GM21360 (cell line): Measurements from ENCODE around the gene ANKRD13A.
"Not testable (repeated sequence)": the region's sequence is repeated elsewhere in the genome, so short reads cannot be mapped to it uniquely, and the experiment has no call there.

Source experiments
- ATAC-seq: cut with Tn5 transposase; IDR thresholded peaks from one replicate; pipeline ENCODE4 v1.9.1; 2021; ENCODE audit warnings: mild to moderate bottlenecking, moderate library complexity; ENCODE audit not compliant: unreplicated experiment

ANKRD13A gene

DNA sequence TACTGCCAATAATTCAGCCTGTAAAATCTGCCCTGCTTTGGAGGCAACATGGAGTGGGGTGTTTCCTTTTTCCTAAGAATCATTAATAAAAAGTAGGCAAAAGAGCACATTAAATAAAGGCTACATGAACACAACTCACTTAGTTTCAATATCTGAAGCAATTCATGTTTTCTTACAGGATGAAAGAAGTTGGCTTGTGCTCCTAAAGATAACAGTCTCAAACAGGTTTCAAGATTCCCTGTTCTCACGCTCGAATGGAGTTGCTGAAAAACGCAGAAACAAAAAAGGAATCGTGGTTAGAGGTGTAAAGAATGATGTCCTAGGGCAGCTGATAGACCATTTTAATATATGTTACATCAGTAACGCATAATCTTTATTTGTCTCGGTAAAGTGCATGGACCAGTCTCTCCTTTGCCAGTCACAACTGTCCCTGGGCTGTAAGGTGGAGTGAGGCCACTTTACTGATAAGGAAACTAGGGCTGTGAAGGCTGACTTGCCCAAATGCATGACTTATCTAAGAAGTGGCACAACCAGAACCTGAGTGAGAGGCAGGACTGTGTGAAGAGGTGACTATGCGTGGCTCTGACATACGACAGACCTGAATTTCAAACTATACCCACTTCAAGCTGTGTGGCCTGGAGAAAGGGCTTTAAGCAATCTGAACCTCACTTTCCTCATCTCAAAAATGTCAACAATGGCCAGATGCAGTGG lies 15.6 kb upstream of the ANKRD13A start:
- ATAC-seq = no peak

DNA sequence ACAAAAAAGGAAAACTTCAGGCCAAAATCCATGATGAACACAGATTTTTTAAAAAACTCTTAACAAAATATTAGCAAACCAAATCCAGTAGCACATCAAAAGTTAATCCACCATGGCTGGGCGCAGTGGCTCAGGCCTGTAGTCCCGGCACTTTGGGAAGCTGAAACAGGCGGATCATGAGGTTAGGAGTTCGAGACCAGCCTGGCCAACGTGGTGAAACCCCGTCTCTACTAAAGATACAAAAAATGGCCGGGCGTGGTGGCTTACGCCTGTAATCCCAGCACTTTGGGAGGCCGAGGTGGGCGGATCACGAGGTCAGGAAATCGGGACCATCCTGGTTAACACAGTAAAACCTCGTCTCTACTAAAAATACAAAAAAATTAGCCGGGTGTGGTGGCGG lies 13.0 kb upstream of the ANKRD13A start:
- not testable (repeated sequence) for ATAC-seq

DNA sequence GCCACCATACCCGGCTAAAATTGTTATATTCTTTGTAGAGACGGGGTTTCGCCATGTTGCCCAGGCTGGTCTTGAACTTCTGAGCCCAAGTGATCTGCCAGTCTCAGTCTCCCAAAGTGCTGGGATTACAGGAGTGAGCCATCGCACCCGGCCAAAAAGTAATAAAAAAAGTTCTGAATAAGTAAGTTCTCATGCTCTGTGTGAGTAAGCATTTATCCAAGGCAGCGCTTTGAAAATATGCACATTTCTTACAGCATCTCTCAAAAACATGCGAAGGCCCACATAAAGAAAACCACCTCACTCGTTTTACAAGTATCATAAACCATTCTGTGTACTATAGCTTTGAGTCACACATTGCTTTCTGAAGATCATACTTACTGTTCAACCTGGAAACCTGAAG lies 11.6 kb upstream of the ANKRD13A start:
- ATAC-seq = no peak

- ATAC-seq = no peak
Observed at GRCh38 chr12:109988274-109988673, 11.0 kb upstream of the ANKRD13A start.

GRCh38 chr12:109988903-109989302 lies 10.3 kb upstream of the ANKRD13A start:
- no peak for ATAC-seq

DNA sequence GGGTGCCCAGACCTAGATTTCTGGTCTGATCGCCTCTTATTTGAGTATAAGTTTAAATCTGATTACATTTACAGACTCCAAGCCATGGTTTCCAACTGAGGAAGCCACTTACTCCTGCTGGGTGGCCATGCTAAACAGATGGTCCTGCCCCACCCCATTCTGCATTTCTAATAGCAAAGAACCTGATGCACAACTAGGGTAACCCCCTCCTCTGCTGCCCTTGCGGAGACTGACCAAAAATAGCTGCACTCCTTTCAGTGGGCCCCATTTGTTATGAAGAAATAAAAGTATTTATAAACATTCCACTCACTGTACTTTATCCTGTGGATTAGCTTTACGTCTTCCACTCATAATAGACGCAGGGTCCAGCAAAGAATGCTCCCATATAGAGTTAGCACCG lies 9.8 kb upstream of the ANKRD13A start:
- no peak for ATAC-seq

- no peak for ATAC-seq
Observed at GRCh38 chr12:109991586-109991985, 7.6 kb upstream of the ANKRD13A start.

DNA sequence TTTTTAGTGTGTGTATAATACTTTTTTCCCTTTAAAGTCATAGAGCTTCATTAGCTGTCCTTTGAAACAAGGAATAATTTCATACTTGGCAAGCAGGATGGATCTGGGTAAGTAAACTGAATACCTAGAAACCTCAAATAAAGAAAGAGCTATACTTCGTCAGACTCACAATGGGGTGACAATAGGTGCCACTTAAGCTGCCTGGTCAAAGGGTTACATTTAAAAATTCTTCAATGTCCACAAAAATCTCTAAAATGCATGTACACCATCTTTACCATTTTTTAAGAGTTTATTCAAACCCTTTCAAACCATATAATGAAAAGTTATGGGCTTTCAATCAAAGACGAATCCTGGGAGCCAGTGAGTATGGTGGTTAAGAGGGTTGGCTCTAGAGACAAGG lies 6.1 kb upstream of the ANKRD13A start:
- no peak for ATAC-seq

GRCh38 chr12:109994401-109995175 lies 4.6 kb upstream of the ANKRD13A start:
- no peak for ATAC-seq

- no peak for ATAC-seq
Observed at GRCh38 chr12:109995361-109995685, 3.9 kb upstream of the ANKRD13A start.

GRCh38 chr12:109995686-109996482 lies 3.3 kb upstream of the ANKRD13A start, which contains the start of gene GIT2:
Gene GIT2 (minus strand): TSS chr12:109996368. CDS start chr12:109996224, 144 bp downstream.
- peak; percentile 60 for ATAC-seq

- ATAC-seq = no peak
Observed at GRCh38 chr12:109996483-109996853, 2.8 kb upstream of the ANKRD13A start.

DNA sequence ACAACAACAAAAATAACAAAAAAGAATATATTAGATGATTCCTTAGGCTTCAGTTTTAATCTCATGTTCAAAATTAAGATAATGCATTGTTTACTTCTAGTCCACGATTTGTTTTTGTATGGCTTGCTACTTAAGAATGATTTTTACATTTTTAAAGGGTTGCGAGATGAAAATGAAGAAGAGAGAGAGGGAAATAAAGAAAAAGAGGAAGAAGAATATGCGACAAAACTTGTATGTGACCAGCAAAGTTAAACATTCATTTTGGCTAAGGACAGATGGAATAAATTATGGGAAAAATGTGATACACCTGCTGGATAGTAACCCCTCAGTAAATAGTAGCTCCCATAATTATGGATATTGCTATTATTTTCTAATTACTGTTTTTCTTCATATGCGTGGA lies 1.8 kb upstream of the ANKRD13A start:
- no peak for ATAC-seq

DNA sequence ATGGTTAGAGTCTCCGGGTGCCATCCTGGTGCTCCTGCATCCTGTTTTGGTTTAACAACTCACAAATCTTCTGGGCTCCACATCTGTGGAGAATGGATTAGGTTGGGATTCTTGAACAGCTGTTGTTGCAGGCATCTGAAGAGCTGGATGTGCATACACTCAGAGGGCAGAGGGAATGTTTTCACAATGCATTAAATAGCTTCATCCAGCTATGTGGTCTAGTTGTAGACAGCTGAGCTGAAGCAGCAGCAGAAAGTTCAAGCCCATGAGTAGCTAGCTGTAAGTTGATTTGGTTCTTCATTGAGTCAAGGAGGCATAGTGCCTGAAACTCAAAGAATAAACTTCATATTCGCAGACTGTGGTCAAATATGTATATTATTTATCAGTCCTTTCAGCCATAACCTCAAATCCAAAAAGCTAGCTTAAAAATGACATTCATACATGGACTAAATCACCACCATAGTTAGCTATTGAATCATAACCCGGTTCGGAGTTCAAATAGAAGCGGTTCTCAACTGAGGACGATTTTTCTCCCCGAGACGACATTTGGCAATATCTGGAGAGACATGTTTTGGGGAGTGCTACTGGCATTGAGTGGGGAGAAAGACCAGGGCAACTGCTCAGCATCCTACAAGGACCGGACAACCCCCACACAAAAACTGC lies 858 bp upstream of the ANKRD13A start:
- no peak for ATAC-seq

DNA sequence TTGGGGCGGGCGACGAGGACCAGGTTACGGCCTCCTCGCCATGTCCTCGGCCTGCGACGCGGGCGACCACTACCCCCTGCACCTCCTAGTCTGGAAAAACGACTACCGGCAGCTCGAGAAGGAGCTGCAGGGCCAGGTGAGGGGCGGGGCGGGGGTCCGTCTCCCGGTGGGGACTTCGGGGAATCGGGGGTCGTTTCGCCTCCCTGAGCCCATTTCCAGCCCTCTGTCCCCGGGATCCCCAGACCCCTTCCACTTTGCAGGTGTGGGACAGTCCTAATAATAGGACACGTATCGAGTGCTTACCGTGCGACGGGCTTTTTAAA lies 380 bp downstream of the ANKRD13A start:
- no peak for ATAC-seq

DNA sequence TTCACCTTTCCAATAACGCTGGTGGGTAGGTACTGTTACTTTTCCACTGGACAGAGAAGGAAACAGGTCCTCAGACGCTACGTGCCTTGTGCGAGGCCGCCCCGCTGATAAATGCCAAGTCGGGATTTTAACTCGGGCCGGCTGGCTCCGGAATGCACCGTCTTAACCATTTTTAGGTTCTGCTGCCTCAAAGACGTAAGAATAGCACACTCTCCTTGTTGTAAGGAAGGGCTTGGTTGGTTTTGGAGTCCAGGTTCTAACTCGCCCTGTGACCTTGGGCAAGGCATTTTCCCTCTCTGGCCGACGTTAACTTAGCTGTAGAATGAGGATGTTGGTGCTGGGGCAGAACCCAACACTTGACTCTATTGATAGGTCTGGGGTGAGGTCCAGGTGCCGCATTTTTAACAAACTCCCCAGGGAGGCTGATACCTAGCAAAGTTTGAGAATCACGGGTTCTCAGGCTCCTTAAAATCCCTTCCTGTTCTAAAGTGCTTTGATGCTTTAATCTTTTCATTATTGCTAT lies 814 bp downstream of the ANKRD13A start:
- ATAC-seq = no peak

GRCh38 chr12:110001596-110001995 lies 2.4 kb downstream of the ANKRD13A start:
- ATAC-seq = no peak

DNA sequence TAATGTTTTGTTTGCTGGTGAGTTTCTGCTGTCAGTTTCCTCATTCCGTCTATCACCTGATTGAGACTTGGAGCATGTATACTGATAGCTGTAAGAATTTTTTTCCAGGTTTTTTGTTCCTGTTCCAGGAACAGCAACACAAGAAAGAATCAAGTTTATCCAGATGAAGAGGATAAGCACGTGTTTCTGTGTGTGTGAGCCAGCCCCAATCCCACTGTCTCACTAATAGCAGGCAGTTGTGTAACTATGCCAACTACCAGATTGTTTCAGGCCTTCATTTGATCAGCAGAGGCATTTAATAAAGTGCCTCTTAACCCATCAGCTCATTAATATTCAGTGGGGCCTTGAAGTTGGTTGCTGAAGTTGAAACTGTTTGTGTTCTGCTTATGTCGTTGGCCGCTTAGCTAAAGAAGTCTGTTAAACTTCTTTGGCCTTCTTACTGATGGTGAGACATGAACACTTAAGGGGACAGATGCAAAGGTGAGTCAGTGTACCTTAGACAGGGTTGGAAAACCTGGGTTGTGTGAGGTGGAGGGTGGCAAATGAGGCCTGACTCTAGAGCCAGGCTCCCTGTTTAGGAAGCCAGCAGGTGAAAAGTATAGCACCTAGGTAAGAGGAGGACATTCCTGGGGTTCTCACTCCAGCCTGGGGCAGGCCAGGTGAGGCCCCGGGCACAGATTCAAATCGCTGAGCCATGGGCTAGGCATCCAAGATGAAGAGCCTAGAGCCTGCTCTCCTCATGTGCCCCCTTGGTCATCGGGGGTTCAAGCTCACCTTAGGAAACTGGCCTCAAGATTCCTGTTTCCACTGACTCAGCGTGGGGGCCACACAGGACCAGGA lies 3.7 kb downstream of the ANKRD13A start:
- no peak for ATAC-seq

DNA sequence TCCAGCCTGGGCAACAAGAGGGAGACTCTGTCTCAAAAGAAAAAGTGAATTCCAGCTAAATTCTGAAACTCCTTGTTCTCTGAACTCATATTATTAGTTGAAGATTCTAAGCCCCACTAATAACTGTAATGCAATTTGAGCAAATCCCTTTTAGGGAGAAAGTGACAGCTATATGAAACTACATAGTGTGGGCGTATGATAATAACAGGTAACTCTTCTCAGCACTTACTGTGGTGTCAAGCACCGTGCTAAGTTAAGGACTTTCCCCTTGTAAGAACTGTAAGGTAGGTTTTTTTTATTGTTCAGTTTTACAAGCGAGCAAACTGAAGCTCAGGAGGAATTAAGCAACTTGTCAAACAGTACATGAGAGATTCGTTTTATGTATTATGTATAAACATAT lies 5.4 kb downstream of the ANKRD13A start:
- no peak for ATAC-seq

DNA sequence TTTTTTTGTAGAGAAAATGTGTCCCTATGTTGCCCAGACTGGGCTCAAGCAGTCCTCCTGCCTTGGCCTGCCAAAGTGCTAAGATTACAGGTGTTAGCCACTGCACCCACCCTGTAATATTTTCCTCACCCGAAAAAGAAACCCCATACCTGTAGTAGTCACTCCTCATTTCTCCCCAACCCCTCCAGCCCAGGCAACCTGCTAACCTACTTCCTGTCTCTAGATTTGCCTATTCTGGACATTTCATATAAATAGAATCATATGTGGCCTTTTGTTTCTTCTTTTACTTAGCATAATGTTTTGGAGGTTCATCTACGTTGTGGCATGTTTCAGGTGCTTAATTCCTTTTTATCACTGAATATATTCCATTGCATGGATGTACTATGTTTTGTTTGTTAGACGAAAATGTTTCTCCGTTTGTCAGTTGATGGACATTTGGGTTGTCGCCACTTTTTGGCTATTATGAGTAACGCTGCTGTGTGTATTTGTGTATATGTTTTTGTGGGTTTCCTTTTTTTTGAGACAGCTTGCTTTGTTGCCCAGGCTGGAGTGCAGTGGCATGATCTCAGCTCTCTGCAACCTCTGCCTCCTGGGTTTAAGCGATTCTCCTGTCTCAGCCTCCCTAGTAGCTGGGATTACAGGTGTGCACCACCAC lies 6.2 kb downstream of the ANKRD13A start:
- no peak for ATAC-seq
